WERI-Rb-1 (cell line): Measurements from ENCODE around the gene PEAK1.

ENCODE experiments used
- DNase-seq: peaks from one replicate; pipeline ENCODE4 v3.0.0-alpha.2; 2020
- H3K27ac ChIP-seq: fragments of 250-450 bp; sonication (Bioruptor Pico); 2 replicates; pipeline ENCODE4 v1.5.1; 2020; ENCODE audit warnings: mild to moderate bottlenecking, moderate library complexity
- H3K27me3 ChIP-seq: fragments of 250-450 bp; sonication (Bioruptor Pico); 2 replicates; pipeline ENCODE4 v1.5.1; 2021; ENCODE audit warnings: mild to moderate bottlenecking, low read depth, moderate library complexity; ENCODE audit not compliant: insufficient read depth, severe bottlenecking
- H3K36me3 ChIP-seq: fragments of 250-450 bp; sonication (Bioruptor Pico); 2 replicates; pipeline ENCODE4 v1.5.1; 2020; ENCODE audit warnings: mild to moderate bottlenecking, moderate library complexity
- H3K4me3 ChIP-seq: 2 replicates; pipeline ENCODE4 v1.5.1; 2011; ENCODE audit warnings: low read depth, mild to moderate bottlenecking, control low read depth, low read length
- H3K9me3 ChIP-seq: fragments of 250-450 bp; sonication (Bioruptor Pico); 2 replicates; pipeline ENCODE4 v1.5.1; 2021; ENCODE audit warnings: mild to moderate bottlenecking, moderate library complexity; ENCODE audit not compliant: severe bottlenecking
- CTCF ChIP-seq: IDR thresholded peaks from 2 replicates; pipeline ENCODE4 v1.5.1; 2011; ENCODE audit warnings: low read depth, mild to moderate bottlenecking, control low read depth, inconsistent platforms, low read length

PEAK1 gene

GRCh38 chr15:77093436-77093835 lies 326.5 kb downstream of the PEAK1 start:
- Histone ChIP-seq H3K9me3 (no peaks in the 10 kb centered on the region), H3K27ac (no peak overlapping the region), H3K27me3 (no peaks in the 10 kb centered on the region), H3K36me3 (no peaks in the 10 kb centered on the region), H3K4me3 (no peak overlapping the region)
- no peak for TF ChIP-seq CTCF
- DNase-seq, result no peak

GRCh38 chr15:77091097-77091496 lies 328.8 kb downstream of the PEAK1 start:
- no peaks in the 10 kb centered on the region for H3K36me3 ChIP-seq
- no peak overlapping the region for H3K27ac ChIP-seq
- TF ChIP-seq CTCF, result no peak
- no peak overlapping the region for H3K4me3 ChIP-seq
- DNase-seq, result no peak
- no peaks in the 10 kb centered on the region for H3K27me3 ChIP-seq
- H3K9me3 ChIP-seq, result no peaks in the 10 kb centered on the region

- no peak for DNase-seq
- H3K9me3 ChIP-seq, result no peaks in the 10 kb centered on the region
- no peaks in the 10 kb centered on the region for H3K36me3 ChIP-seq
- TF ChIP-seq CTCF, result no peak
- no peak overlapping the region for H3K27ac ChIP-seq
- no peaks in the 10 kb centered on the region for H3K27me3 ChIP-seq
- no peak overlapping the region for H3K4me3 ChIP-seq
Measured at GRCh38 chr15:77087213-77087612, 332.7 kb downstream of the PEAK1 start.

- Histone ChIP-seq H3K4me3 (no peak overlapping the region), H3K27me3 (no peaks in the 10 kb centered on the region), H3K27ac (no peak overlapping the region), H3K9me3 (no peaks in the 10 kb centered on the region), H3K36me3 (no peaks in the 10 kb centered on the region)
- no peak for TF ChIP-seq CTCF
- DNase-seq, result no peak
Measured at GRCh38 chr15:77085297-77085696, 334.6 kb downstream of the PEAK1 start.

- TF ChIP-seq CTCF, result no peak
- H3K4me3 ChIP-seq, result no peak overlapping the region
- H3K9me3 ChIP-seq, result no peaks in the 10 kb centered on the region
- no peak overlapping the region for H3K27ac ChIP-seq
- no peak for DNase-seq
- no peaks in the 10 kb centered on the region for H3K27me3 ChIP-seq
- H3K36me3 ChIP-seq, result no peaks in the 10 kb centered on the region
Measured at GRCh38 chr15:77084436-77084835, 335.5 kb downstream of the PEAK1 start.

- DNase-seq, result no peak
- Histone ChIP-seq H3K27ac (no peak overlapping the region), H3K27me3 (no peaks in the 10 kb centered on the region), H3K4me3 (no peak overlapping the region), H3K36me3 (no peaks in the 10 kb centered on the region), H3K9me3 (no peaks in the 10 kb centered on the region)
- TF ChIP-seq CTCF, result no peak
Measured at GRCh38 chr15:77083381-77084160, 336.3 kb downstream of the PEAK1 start.
